HEK293 (cell line): Measurements from ENCODE around the gene RSRC2.

Source experiments
- FEZF1 ChIP-seq: fragments of 450-650 bp; formaldehyde crosslinking; IDR thresholded peaks from 2 replicates; pipeline ENCODE4 v1.5.1; 2016; ENCODE audit warnings: missing biosample characterization, missing genetic modification characterization
- KLF16 ChIP-seq: fragments of 450-650 bp; formaldehyde crosslinking; IDR thresholded peaks from 2 replicates; pipeline ENCODE4 v1.5.1; 2017; ENCODE audit warnings: missing biosample characterization, missing genetic modification characterization
- KLF7 ChIP-seq: fragments of 450-650 bp; formaldehyde crosslinking; IDR thresholded peaks from 2 replicates; pipeline ENCODE4 v1.5.1; 2016; ENCODE audit warnings: missing biosample characterization, missing genetic modification characterization, borderline replicate concordance
- TCF7L2 ChIP-seq: IDR thresholded peaks from 2 replicates; pipeline ENCODE4 v1.6.1; 2011; ENCODE audit warnings: low read depth, mild to moderate bottlenecking, inconsistent platforms, low read length, moderate library complexity, borderline replicate concordance
- WT1 ChIP-seq: fragments of 450-650 bp; formaldehyde crosslinking; IDR thresholded peaks from 2 replicates; pipeline ENCODE4 v1.5.1; 2016; ENCODE audit warnings: missing biosample characterization, missing genetic modification characterization
- ZBTB20 ChIP-seq: fragments of 450-650 bp; formaldehyde crosslinking; IDR thresholded peaks from 2 replicates; pipeline ENCODE4 v1.5.1; 2016; ENCODE audit warnings: missing biosample characterization, missing genetic modification characterization
- ZFHX2 ChIP-seq: fragments of 450-650 bp; formaldehyde crosslinking; conservative IDR thresholded peaks from 2 replicates; pipeline ENCODE4 v1.5.1; 2016; ENCODE audit warnings: missing biosample characterization, missing genetic modification characterization
- ZIC2 ChIP-seq: fragments of 450-650 bp; formaldehyde crosslinking; IDR thresholded peaks from 2 replicates; pipeline ENCODE4 v1.5.1; 2016; ENCODE audit warnings: missing biosample characterization, missing genetic modification characterization
- ZNF10 ChIP-seq: fragments of 450-650 bp; formaldehyde crosslinking; IDR thresholded peaks from 2 replicates; pipeline ENCODE4 v1.5.1; 2017; ENCODE audit warnings: missing biosample characterization, missing genetic modification characterization
- ZNF138 ChIP-seq: fragments of 450-650 bp; formaldehyde crosslinking; IDR thresholded peaks from 2 replicates; pipeline ENCODE4 v1.5.1; 2016; ENCODE audit warnings: missing biosample characterization, missing genetic modification characterization, borderline replicate concordance
- ZNF211 ChIP-seq: fragments of 450-650 bp; formaldehyde crosslinking; IDR thresholded peaks from 2 replicates; pipeline ENCODE4 v1.5.1; 2016; ENCODE audit warnings: low read depth, missing biosample characterization, missing genetic modification characterization
- ZNF274 ChIP-seq, 2 experiments: fragments of 200-500 bp in 1 of 2; fragments of 450-650 bp in 1 of 2; sonication (Bioruptor generic) in 1 of 2; formaldehyde crosslinking in 1 of 2; IDR thresholded peaks; 2 replicates each; pipeline versions ENCODE4 v1.5.1 to v1.6.1; 2014 to 2016; ENCODE audit warnings: borderline replicate concordance in 1 of 2, inconsistent platforms in 1 of 2, low read length in 1 of 2, missing biosample characterization in 1 of 2, missing genetic modification characterization in 1 of 2
- ZNF302 ChIP-seq: fragments of 450-650 bp; formaldehyde crosslinking; IDR thresholded peaks from 2 replicates; pipeline ENCODE4 v1.5.1; 2016; ENCODE audit warnings: missing biosample characterization, missing genetic modification characterization, low read depth
- ZNF404 ChIP-seq: fragments of 450-650 bp; formaldehyde crosslinking; IDR thresholded peaks from 2 replicates; pipeline ENCODE4 v1.5.1; 2017; ENCODE audit warnings: missing biosample characterization, missing genetic modification characterization
- ZNF426 ChIP-seq: fragments of 450-650 bp; formaldehyde crosslinking; IDR thresholded peaks from 2 replicates; pipeline ENCODE4 v1.5.1; 2017; ENCODE audit warnings: missing biosample characterization, missing genetic modification characterization, mild to moderate bottlenecking, inconsistent platforms, moderate library complexity
- ZNF510 ChIP-seq: fragments of 450-650 bp; formaldehyde crosslinking; IDR thresholded peaks from 2 replicates; pipeline ENCODE4 v1.5.1; 2018; ENCODE audit warnings: mild to moderate bottlenecking, missing genetic modification characterization, missing biosample characterization; ENCODE audit not compliant: insufficient replicate concordance
- ZNF530 ChIP-seq: fragments of 450-650 bp; formaldehyde crosslinking; IDR thresholded peaks from 2 replicates; pipeline ENCODE4 v1.5.1; 2016; ENCODE audit warnings: low read depth, missing biosample characterization, missing genetic modification characterization
- ZNF624 ChIP-seq: fragments of 450-650 bp; formaldehyde crosslinking; IDR thresholded peaks from 2 replicates; pipeline ENCODE4 v1.5.1; 2017; ENCODE audit warnings: missing biosample characterization, missing genetic modification characterization
- ZNF658 ChIP-seq: fragments of 450-650 bp; formaldehyde crosslinking; IDR thresholded peaks from 2 replicates; pipeline ENCODE4; 2016; ENCODE audit warnings: missing biosample characterization, missing genetic modification characterization
- ZNF660 ChIP-seq: fragments of 450-650 bp; IDR thresholded peaks from 2 replicates; pipeline ENCODE4 v1.5.1; 2018; ENCODE audit warnings: missing biosample characterization, mild to moderate bottlenecking, missing genetic modification characterization
- ZNF664 ChIP-seq: fragments of 450-650 bp; formaldehyde crosslinking; IDR thresholded peaks from 2 replicates; pipeline ENCODE4 v1.5.1; 2016; ENCODE audit warnings: missing biosample characterization, missing genetic modification characterization
- ZNF785 ChIP-seq: fragments of 450-650 bp; formaldehyde crosslinking; IDR thresholded peaks from 2 replicates; pipeline ENCODE4 v1.5.1; 2016; ENCODE audit warnings: missing biosample characterization, missing genetic modification characterization
- ZSCAN23 ChIP-seq: fragments of 450-650 bp; formaldehyde crosslinking; IDR thresholded peaks from 2 replicates; pipeline ENCODE4 v1.5.1; 2016; ENCODE audit warnings: missing biosample characterization, missing genetic modification characterization
- ZSCAN30 ChIP-seq: fragments of 450-650 bp; IDR thresholded peaks from 2 replicates; pipeline ENCODE4 v1.5.1; 2018; ENCODE audit warnings: missing biosample characterization, mild to moderate bottlenecking, missing genetic modification characterization, moderate library complexity
- TF ChIP-seq, protein P1 (sequence below): fragments of 450-650 bp; formaldehyde crosslinking; IDR thresholded peaks from 2 replicates; pipeline ENCODE4 v1.5.1; 2016; ENCODE audit warnings: missing biosample characterization, missing genetic modification characterization
- TF ChIP-seq, protein P2 (sequence below): fragments of 450-650 bp; IDR thresholded peaks from 2 replicates; pipeline ENCODE4 v1.5.1; 2018; ENCODE audit warnings: missing biosample characterization, mild to moderate bottlenecking, missing genetic modification characterization
- TF ChIP-seq, protein P3 (sequence below): fragments of 450-650 bp; formaldehyde crosslinking; IDR thresholded peaks from 2 replicates; pipeline ENCODE4 v1.5.1; 2016; ENCODE audit warnings: missing biosample characterization, missing genetic modification characterization, low read depth
- TF ChIP-seq, protein P4 (sequence below): fragments of 450-650 bp; formaldehyde crosslinking; IDR thresholded peaks from 2 replicates; pipeline ENCODE4; 2016; ENCODE audit warnings: missing biosample characterization, missing genetic modification characterization
- TF ChIP-seq, protein P5 (sequence below): fragments of 450-650 bp; formaldehyde crosslinking; IDR thresholded peaks from 2 replicates; pipeline ENCODE4 v1.5.1; 2016; ENCODE audit warnings: missing biosample characterization, missing genetic modification characterization
- TF ChIP-seq, protein P6 (sequence below): fragments of 450-650 bp; formaldehyde crosslinking; IDR thresholded peaks from 2 replicates; pipeline ENCODE4 v1.5.1; 2016; ENCODE audit warnings: missing biosample characterization, missing genetic modification characterization

Gene RSRC2

DNA sequence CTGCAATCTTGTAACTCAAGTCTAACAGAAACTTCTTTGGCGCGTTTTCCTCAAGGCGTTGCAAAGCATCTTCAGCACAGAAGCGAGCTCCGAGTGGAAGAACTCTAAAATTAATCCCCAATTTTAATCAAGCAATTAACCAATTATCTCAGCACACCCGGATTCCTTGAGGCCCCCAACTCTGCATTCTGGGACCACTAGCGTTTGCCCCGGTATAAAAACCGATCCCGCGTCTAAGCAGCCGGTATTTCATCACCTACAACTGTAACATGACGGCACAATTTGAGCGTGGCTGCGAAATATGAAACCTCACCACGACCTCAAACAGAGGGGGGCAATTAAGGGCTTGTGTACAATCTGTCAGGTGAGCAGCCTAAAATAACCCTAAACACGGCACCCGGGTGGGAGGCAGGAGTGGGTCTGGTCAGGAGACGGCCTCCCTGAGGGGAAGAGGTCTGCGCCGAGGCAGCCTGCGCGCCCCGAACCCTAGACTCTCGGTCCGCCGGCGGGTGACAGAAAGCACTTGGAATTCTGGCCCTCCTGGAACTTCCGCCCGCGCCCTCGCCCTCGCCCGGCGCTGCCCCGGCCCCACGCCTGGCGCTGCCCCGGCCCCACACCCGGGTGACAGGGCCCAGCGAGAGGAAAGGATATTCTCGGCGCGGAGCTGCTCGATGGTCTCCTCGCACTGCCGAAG, 26.6 kb downstream of the RSRC2 start (continued):
- TF ChIP-seq, protein P1, sequence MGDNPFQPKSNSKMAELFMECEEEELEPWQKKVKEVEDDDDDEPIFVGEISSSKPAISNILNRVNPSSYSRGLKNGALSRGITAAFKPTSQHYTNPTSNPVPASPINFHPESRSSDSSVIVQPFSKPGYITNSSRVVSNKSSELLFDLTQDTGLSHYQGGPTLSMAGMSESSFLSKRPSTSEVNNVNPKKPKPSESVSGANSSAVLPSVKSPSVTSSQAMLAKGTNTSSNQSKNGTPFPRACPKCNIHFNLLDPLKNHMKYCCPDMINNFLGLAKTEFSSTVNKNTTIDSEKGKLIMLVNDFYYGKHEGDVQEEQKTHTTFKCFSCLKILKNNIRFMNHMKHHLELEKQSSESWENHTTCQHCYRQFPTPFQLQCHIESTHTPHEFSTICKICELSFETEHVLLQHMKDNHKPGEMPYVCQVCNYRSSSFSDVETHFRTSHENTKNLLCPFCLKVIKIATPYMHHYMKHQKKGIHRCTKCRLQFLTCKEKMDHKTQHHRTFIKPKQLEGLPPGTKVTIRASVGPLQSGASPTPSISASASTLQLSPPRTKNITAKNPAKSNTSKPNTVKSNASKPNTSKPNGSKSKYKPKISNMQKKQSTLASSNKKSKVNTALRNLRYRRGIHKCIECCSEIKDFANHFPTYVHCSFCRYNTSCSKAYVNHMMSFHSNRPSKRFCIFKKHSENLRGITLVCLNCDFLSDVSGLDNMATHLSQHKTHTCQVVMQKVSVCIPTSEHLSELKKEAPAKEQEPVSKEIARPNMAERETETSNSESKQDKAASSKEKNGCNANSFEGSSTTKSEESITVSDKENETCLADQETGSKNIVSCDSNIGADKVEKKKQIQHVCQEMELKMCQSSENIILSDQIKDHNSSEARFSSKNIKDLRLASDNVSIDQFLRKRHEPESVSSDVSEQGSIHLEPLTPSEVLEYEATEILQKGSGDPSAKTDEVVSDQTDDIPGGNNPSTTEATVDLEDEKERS, result no peak
- TF ChIP-seq ZNF302 (tag by site-specific recombination) (no peak), ZNF404 (tag by site-specific recombination) (no peak), KLF16 (tag by site-specific recombination) (no peak), ZNF510 (tag by site-specific recombination) (no peak), ZNF624 (no peak), ZSCAN23 (no peak), ZFHX2 (tag by site-specific recombination) (peak; percentile 76), ZNF10 (no peak), ZNF660 (0 out of 2 replicates have a peak, but pooled peaks have one; percentile 41), ZNF138 (no peak), TCF7L2 (no peak), ZNF211 (tag by site-specific recombination) (no peak), ZIC2 (tag by site-specific recombination) (peak; percentile 91), KLF7 (tag by site-specific recombination) (no peak), ZBTB20 (tag by site-specific recombination) (peak; percentile 96), ZNF274 (IDR thresholded peaks at IDR 0.05; ENCODE audit: low read length) (no peak), ZNF274 (tag by site-specific recombination; IDR thresholded peaks at IDR 0.05; ENCODE audit: borderline replicate concordance) (no peak), FEZF1 (peak; percentile 91), ZNF658 (tag by site-specific recombination) (no peak), ZNF664 (tag by site-specific recombination) (no peak), ZNF426 (tag by site-specific recombination) (no peak), WT1 (tag by site-specific recombination) (0 out of 2 replicates have a peak, but pooled peaks have one; percentile 10), ZNF530 (tag by site-specific recombination) (no peak), ZSCAN30 (peak; percentile 67), ZNF785 (tag by site-specific recombination) (peak; percentile 47; the same call in 1 of the 2 replicates)
- TF ChIP-seq, protein P2, sequence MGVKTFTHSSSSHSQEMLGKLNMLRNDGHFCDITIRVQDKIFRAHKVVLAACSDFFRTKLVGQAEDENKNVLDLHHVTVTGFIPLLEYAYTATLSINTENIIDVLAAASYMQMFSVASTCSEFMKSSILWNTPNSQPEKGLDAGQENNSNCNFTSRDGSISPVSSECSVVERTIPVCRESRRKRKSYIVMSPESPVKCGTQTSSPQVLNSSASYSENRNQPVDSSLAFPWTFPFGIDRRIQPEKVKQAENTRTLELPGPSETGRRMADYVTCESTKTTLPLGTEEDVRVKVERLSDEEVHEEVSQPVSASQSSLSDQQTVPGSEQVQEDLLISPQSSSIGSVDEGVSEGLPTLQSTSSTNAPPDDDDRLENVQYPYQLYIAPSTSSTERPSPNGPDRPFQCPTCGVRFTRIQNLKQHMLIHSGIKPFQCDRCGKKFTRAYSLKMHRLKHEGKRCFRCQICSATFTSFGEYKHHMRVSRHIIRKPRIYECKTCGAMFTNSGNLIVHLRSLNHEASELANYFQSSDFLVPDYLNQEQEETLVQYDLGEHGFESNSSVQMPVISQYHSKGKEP, result no peak
- TF ChIP-seq, protein P3, sequence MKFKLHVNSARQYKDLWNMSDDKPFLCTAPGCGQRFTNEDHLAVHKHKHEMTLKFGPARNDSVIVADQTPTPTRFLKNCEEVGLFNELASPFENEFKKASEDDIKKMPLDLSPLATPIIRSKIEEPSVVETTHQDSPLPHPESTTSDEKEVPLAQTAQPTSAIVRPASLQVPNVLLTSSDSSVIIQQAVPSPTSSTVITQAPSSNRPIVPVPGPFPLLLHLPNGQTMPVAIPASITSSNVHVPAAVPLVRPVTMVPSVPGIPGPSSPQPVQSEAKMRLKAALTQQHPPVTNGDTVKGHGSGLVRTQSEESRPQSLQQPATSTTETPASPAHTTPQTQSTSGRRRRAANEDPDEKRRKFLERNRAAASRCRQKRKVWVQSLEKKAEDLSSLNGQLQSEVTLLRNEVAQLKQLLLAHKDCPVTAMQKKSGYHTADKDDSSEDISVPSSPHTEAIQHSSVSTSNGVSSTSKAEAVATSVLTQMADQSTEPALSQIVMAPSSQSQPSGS (tag by site-specific recombination), result peak; percentile 76; the same call in 1 of the 2 replicates
- TF ChIP-seq, protein P4, sequence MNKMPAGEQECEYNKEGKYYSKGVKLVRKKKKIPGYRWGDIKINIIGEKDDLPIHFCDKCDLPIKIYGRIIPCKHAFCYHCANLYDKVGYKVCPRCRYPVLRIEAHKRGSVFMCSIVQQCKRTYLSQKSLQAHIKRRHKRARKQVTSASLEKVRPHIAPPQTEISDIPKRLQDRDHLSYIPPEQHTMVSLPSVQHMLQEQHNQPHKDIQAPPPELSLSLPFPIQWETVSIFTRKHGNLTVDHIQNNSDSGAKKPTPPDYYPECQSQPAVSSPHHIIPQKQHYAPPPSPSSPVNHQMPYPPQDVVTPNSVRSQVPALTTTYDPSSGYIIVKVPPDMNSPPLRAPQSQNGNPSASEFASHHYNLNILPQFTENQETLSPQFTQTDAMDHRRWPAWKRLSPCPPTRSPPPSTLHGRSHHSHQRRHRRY (tag by site-specific recombination), result no peak
- TF ChIP-seq, protein P5, sequence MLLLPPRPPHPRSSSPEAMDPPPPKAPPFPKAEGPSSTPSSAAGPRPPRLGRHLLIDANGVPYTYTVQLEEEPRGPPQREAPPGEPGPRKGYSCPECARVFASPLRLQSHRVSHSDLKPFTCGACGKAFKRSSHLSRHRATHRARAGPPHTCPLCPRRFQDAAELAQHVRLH (tag by site-specific recombination), result no peak
- TF ChIP-seq, protein P6, sequence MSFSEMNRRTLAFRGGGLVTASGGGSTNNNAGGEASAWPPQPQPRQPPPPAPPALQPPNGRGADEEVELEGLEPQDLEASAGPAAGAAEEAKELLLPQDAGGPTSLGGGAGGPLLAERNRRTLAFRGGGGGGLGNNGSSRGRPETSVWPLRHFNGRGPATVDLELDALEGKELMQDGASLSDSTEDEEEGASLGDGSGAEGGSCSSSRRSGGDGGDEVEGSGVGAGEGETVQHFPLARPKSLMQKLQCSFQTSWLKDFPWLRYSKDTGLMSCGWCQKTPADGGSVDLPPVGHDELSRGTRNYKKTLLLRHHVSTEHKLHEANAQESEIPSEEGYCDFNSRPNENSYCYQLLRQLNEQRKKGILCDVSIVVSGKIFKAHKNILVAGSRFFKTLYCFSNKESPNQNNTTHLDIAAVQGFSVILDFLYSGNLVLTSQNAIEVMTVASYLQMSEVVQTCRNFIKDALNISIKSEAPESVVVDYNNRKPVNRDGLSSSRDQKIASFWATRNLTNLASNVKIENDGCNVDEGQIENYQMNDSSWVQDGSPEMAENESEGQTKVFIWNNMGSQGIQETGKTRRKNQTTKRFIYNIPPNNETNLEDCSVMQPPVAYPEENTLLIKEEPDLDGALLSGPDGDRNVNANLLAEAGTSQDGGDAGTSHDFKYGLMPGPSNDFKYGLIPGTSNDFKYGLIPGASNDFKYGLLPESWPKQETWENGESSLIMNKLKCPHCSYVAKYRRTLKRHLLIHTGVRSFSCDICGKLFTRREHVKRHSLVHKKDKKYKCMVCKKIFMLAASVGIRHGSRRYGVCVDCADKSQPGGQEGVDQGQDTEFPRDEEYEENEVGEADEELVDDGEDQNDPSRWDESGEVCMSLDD (tag by site-specific recombination), result peak; percentile 58; the same call in 1 of the 2 replicates
